Astrocyte (in vitro differentiated cells and primary cell): ENCODE data around the gene CLINT1. TPM values are rescaled to one million over a fixed set of nuclear protein-coding genes. Genes with fewer than 3 reads are reported as not detected.

Experiments used
- DNase-seq: peaks from one replicate; pipeline ENCODE4 v3.0.0-alpha.2; 2010; ENCODE audit warnings: low read depth
- FAIRE-seq: peaks from 2 replicates; lab custom pipeline; 2011; peaks lifted over from hg19 to GRCh38; lab: Jason Lieb, UNC
- H2AFZ ChIP-seq: 2 replicates; pipeline ENCODE4 v1.6.0; 2012; ENCODE audit warnings: low read depth, low read length, inconsistent platforms
- H3K27ac ChIP-seq: 2 replicates; pipeline ENCODE4 v1.5.1; 2011; ENCODE audit warnings: low read depth, low read length, inconsistent platforms
- H3K27me3 ChIP-seq: 2 replicates; pipeline ENCODE4 v1.6.0; 2011; ENCODE audit warnings: low read length, inconsistent platforms; ENCODE audit not compliant: insufficient read depth
- H3K36me3 ChIP-seq: 2 replicates; pipeline ENCODE4 v1.5.1; 2011; ENCODE audit warnings: low read length, inconsistent platforms; ENCODE audit not compliant: insufficient read depth
- H3K4me1 ChIP-seq: 2 replicates; pipeline ENCODE4 v1.5.1; 2011; ENCODE audit warnings: low read length, inconsistent platforms; ENCODE audit not compliant: insufficient read depth
- H3K4me2 ChIP-seq: 2 replicates; pipeline ENCODE4 v1.6.0; 2012; ENCODE audit warnings: low read length, inconsistent platforms
- H3K4me3 ChIP-seq: 2 replicates; pipeline ENCODE4 v1.5.1; 2011; ENCODE audit warnings: low read depth, mild to moderate bottlenecking, low read length, inconsistent platforms; ENCODE audit not compliant: insufficient read depth
- H3K79me2 ChIP-seq: 2 replicates; pipeline ENCODE4 v1.6.0; 2012; ENCODE audit warnings: mild to moderate bottlenecking, low read length, inconsistent platforms; ENCODE audit not compliant: insufficient read depth
- H3K9ac ChIP-seq: 2 replicates; pipeline ENCODE4 v1.6.0; 2012; ENCODE audit warnings: mild to moderate bottlenecking, low read length, inconsistent platforms
- H3K9me3 ChIP-seq: 2 replicates; pipeline ENCODE4 v1.5.1; 2012; ENCODE audit warnings: low read depth, mild to moderate bottlenecking, low read length, inconsistent platforms; ENCODE audit not compliant: insufficient read depth
- H4K20me1 ChIP-seq: 2 replicates; pipeline ENCODE4 v1.6.0; 2012; ENCODE audit warnings: low read length, inconsistent platforms; ENCODE audit not compliant: insufficient read depth
- H3K27ac Mint-ChIP-seq: one replicate; pipeline ENCODE4 v1.8.0; 2021; ENCODE audit warnings: mild to moderate bottlenecking, mixed read lengths; ENCODE audit not compliant: unreplicated experiment
- H3K27me3 Mint-ChIP-seq: one replicate; pipeline ENCODE4 v1.8.0; 2021; ENCODE audit warnings: low read depth, mixed read lengths; ENCODE audit not compliant: unreplicated experiment
- H3K36me3 Mint-ChIP-seq: one replicate; pipeline ENCODE4 v1.8.0; 2021; ENCODE audit warnings: low read depth, mixed read lengths; ENCODE audit not compliant: unreplicated experiment
- H3K4me1 Mint-ChIP-seq: one replicate; pipeline ENCODE4 v1.8.0; 2021; ENCODE audit warnings: low read depth, mixed read lengths; ENCODE audit not compliant: unreplicated experiment
- H3K4me3 Mint-ChIP-seq: one replicate; pipeline ENCODE4 v1.8.0; 2021; ENCODE audit warnings: mild to moderate bottlenecking, moderate library complexity, mixed read lengths; ENCODE audit not compliant: unreplicated experiment
- H3K9me3 Mint-ChIP-seq: one replicate; pipeline ENCODE4 v1.8.0; 2021; ENCODE audit warnings: mild to moderate bottlenecking, mixed read lengths; ENCODE audit not compliant: unreplicated experiment
- EZH2 ChIP-seq: IDR thresholded peaks from 2 replicates; pipeline ENCODE4 v1.6.1; 2012; ENCODE audit warnings: mild to moderate bottlenecking, low read length, inconsistent platforms; ENCODE audit not compliant: insufficient read depth
- total RNA-seq: library from RNA; stranded (reverse); gene quantifications from 2 replicates; pipeline ENCODE4 v1.2.1, GENCODE V29; 2021
- TF ChIP-seq, protein P1 (sequence below): IDR thresholded peaks from 2 replicates; pipeline ENCODE4 v1.5.1; 2011; ENCODE audit warnings: low read depth, mild to moderate bottlenecking, inconsistent platforms, low read length, moderate library complexity; ENCODE audit not compliant: insufficient read depth

Gene CLINT1
- total RNA-seq, 1 donor from 2014 or later, result 100 TPM

DNA sequence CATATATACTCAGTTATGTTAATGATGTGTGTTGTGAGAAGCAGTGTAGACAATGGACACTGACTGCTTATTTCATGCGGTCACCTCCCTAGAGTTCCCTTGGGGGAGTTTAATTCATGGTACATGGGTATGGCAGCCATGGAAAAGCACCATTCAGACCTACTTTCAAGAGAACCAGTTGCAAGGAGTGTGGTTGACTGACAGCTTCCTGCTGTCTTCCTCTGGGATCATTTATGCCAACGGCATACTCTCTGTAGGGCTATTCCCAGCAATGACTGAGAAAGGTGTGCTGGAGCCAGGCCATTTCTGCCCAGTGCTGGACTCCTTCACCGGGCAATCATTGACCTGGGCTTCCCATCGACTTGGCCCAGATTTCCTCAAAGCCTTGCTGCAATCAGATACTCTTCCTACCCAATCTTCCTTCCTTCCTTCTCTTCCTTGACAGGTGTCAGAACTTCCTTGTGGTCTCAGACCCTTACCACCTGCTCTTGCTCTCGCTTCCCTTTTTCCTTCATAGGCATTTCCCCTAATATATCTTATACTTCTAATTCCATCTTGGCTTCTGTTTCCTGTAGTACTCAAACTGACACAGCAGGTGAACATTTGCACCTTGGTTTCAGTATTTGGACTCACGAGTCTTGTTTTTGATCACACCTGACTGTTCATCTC is 3.4 kb upstream of the CLINT1 start:
- H3K36me3 ChIP-seq, result no peaks in the 10 kb centered on the region
- no peak overlapping the region for H3K4me2 ChIP-seq
- no peak overlapping the region for H3K9ac ChIP-seq
- no peak overlapping the region for H3K27ac ChIP-seq
- no peak for TF ChIP-seq EZH2
- TF ChIP-seq, protein P1, sequence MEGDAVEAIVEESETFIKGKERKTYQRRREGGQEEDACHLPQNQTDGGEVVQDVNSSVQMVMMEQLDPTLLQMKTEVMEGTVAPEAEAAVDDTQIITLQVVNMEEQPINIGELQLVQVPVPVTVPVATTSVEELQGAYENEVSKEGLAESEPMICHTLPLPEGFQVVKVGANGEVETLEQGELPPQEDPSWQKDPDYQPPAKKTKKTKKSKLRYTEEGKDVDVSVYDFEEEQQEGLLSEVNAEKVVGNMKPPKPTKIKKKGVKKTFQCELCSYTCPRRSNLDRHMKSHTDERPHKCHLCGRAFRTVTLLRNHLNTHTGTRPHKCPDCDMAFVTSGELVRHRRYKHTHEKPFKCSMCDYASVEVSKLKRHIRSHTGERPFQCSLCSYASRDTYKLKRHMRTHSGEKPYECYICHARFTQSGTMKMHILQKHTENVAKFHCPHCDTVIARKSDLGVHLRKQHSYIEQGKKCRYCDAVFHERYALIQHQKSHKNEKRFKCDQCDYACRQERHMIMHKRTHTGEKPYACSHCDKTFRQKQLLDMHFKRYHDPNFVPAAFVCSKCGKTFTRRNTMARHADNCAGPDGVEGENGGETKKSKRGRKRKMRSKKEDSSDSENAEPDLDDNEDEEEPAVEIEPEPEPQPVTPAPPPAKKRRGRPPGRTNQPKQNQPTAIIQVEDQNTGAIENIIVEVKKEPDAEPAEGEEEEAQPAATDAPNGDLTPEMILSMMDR, result no peak
- no peak for DNase-seq
- no peak overlapping the region for H3K4me3 Mint-ChIP-seq
- H3K27me3 Mint-ChIP-seq, result no peaks in the 10 kb centered on the region
- peaks cover 11% of the 10 kb centered on the region for H3K4me1 Mint-ChIP-seq
- FAIRE-seq, result no peak
- H3K4me1 ChIP-seq, result peaks cover 4% of the 10 kb centered on the region
- peaks cover 13% of the 10 kb centered on the region for H4K20me1 ChIP-seq
- H2AFZ ChIP-seq, result no peak overlapping the region
- H3K36me3 Mint-ChIP-seq, result no peaks in the 10 kb centered on the region
- H3K4me3 ChIP-seq, result no peak overlapping the region
- no peak overlapping the region for H3K27ac Mint-ChIP-seq
- no peaks in the 10 kb centered on the region for H3K9me3 ChIP-seq
- H3K9me3 Mint-ChIP-seq, result no peaks in the 10 kb centered on the region
- peaks cover 17% of the 10 kb centered on the region for H3K79me2 ChIP-seq
- H3K27me3 ChIP-seq, result no peaks in the 10 kb centered on the region

DNA sequence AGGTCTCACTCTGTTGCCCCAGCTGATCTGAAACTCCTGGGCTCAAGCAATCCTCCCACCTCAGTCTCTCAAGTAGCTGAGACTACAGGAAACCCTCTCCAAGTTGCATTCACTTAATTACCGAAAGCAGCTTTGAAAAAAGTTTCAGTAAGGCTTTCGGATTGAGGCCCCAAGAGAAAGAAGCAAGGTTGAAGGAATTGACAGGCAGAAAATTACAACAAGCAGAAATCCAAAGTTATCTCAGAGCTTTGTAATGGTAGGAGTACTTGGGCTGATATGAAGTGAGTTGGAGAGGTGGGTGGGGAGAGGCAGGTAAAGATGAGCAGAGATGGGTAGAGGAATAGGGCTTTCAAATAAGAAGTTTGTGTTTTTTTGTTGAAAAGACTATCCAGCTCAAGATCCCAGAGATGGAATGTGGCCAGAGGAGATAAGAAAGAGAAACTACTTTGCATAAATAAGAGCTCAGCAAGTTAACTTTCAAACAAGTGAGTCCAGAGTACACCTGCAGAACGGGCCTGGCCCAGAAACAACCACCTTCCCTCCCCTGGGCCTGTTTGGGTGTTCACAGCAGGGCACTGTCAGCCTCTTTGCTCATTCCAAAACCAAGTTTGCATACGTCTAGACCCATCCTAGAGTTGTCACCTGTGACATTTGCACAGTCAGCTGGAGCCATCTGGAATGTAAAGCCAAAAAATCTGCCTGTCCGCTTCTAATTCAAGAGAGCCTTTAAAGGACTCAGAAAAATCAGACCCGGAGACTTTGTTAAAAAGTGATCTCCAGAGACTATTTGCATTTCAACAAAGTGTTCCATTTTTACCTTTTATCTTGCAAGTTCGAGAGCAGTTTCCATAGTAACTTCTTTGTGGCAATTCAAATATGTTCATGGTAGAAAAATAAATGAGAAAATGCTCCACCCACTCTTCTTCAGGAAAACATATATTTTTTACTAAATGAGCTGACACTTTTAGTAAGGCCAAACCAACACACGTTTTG is 2.2 kb upstream of the CLINT1 start:
- peaks cover 24% of the 10 kb centered on the region for H4K20me1 ChIP-seq
- Mint-ChIP-seq H3K9me3 (no peaks in the 10 kb centered on the region), H3K27ac (no peak overlapping the region), H3K27me3 (no peaks in the 10 kb centered on the region), H3K4me3 (no peak overlapping the region), H3K36me3 (no peaks in the 10 kb centered on the region), H3K4me1 (peaks cover 20% of the 10 kb centered on the region)
- no peak overlapping the region for H3K4me3 ChIP-seq
- FAIRE-seq, result no peak
- H3K79me2 ChIP-seq, result peaks cover 28% of the 10 kb centered on the region
- H3K9me3 ChIP-seq, result no peaks in the 10 kb centered on the region
- H3K4me1 ChIP-seq, result peaks cover 4% of the 10 kb centered on the region
- H2AFZ ChIP-seq, result no peak overlapping the region
- H3K27ac ChIP-seq, result no peak overlapping the region
- H3K9ac ChIP-seq, result no peak overlapping the region
- no peak for DNase-seq
- no peak overlapping the region for H3K4me2 ChIP-seq
- H3K27me3 ChIP-seq, result no peaks in the 10 kb centered on the region
- TF ChIP-seq EZH2, result no peak
- TF ChIP-seq, protein P1, result no peak
- no peaks in the 10 kb centered on the region for H3K36me3 ChIP-seq
